Effector memory CD8-positive, alpha-beta T cell (primary cell): Measurements from ENCODE around the gene MRPS9.

ENCODE experiments used
- ATAC-seq: fragments of 150-1000 bp; cut with Tn5 transposase; replicated peaks from 2 replicates; pipeline ENCODE4 v1.10.0; 2021; ENCODE audit warnings: mild to moderate bottlenecking, moderate library complexity
- DNase-seq, 3 experiments: peaks; one replicate each; pipeline ENCODE4 v3.0.0; 2021
- H3K27ac Mint-ChIP-seq, 2 donors: one replicate each; pipeline ENCODE4 v1.8.0; 2022; ENCODE audit warnings: mild to moderate bottlenecking in 2 of 2, mixed read lengths in 2 of 2, moderate library complexity in 2 of 2
- H3K27me3 Mint-ChIP-seq, 2 donors: one replicate each; pipeline ENCODE4 v1.8.0; 2022; ENCODE audit warnings: mixed read lengths in 2 of 2
- H3K36me3 Mint-ChIP-seq: one replicate; pipeline ENCODE4 v1.8.0; 2022; ENCODE audit warnings: mild to moderate bottlenecking, moderate library complexity, mixed read lengths; ENCODE audit not compliant: insufficient read depth
- H3K4me1 Mint-ChIP-seq, 2 donors: one replicate each; pipeline ENCODE4 v1.8.0; 2022; ENCODE audit warnings: low read depth in 2 of 2, mixed read lengths in 2 of 2
- H3K4me3 Mint-ChIP-seq, 2 donors: one replicate each; pipeline ENCODE4 v1.8.0; 2022; ENCODE audit warnings: mild to moderate bottlenecking in 2 of 2, mixed read lengths in 2 of 2, moderate library complexity in 2 of 2
- H3K9me3 Mint-ChIP-seq, 2 donors: one replicate each; pipeline ENCODE4 v1.8.0; 2022; ENCODE audit warnings: mixed read lengths in 2 of 2

The MRPS9 gene

GRCh38 chr2:105087273-105087672 lies 49.4 kb downstream of the MRPS9 start:
- no peaks in the 10 kb centered on the region for H3K27me3 Mint-ChIP-seq
- DNase-seq, result no peak
- ATAC-seq, result no peak
- H3K4me1 Mint-ChIP-seq, result peaks cover 4 to 12% of the 10 kb centered on the region in 2 donors
- no peak overlapping the region for H3K4me3 Mint-ChIP-seq
- H3K36me3 Mint-ChIP-seq, result peaks cover 13% of the 10 kb centered on the region
- H3K9me3 Mint-ChIP-seq, result no peaks in the 10 kb centered on the region
- peak overlapping the region; percentile 16 to 52 for H3K27ac Mint-ChIP-seq

GRCh38 chr2:105090091-105090490 lies 52.2 kb downstream of the MRPS9 start:
- DNase-seq (no peak), ATAC-seq (no peak)
- no peaks in the 10 kb centered on the region for H3K9me3 Mint-ChIP-seq

GRCh38 chr2:105092797-105093196 lies 54.9 kb downstream of the MRPS9 start:
- H3K36me3 Mint-ChIP-seq, result peaks cover 25% of the 10 kb centered on the region
- ATAC-seq (no peak), DNase-seq (no peak)
- peaks cover 0 to under 1% of the 10 kb centered on the region in 2 donors for H3K4me1 Mint-ChIP-seq
- no peak overlapping the region for H3K27ac Mint-ChIP-seq
- H3K27me3 Mint-ChIP-seq, result no peaks in the 10 kb centered on the region
- H3K4me3 Mint-ChIP-seq, result no peak overlapping the region
- H3K9me3 Mint-ChIP-seq, result no peaks in the 10 kb centered on the region

More at GRCh38 chr2:105090091-105090490, 52.2 kb downstream of the MRPS9 start:
- Mint-ChIP-seq H3K4me1 (peaks cover 4 to 12% of the 10 kb centered on the region in 2 donors), H3K4me3 (no peak overlapping the region), H3K27ac (no peak overlapping the region), H3K27me3 (no peaks in the 10 kb centered on the region), H3K36me3 (peaks cover 18% of the 10 kb centered on the region)

GRCh38 chr2:105099153-105099552 lies 61.3 kb downstream of the MRPS9 start:
- peaks cover 27% of the 10 kb centered on the region for H3K36me3 Mint-ChIP-seq
- H3K4me1 Mint-ChIP-seq, result peaks cover 0 to 3% of the 10 kb centered on the region in 2 donors
- no peak for ATAC-seq
- peak overlapping the region in 1 of 2 donors; percentile 3 for H3K27ac Mint-ChIP-seq
- H3K27me3 Mint-ChIP-seq, result no peaks in the 10 kb centered on the region
- no peak overlapping the region for H3K4me3 Mint-ChIP-seq
- no peaks in the 10 kb centered on the region for H3K9me3 Mint-ChIP-seq
- DNase-seq, result no peak

GRCh38 chr2:105100046-105100840 lies 62.4 kb downstream of the MRPS9 start:
- H3K27me3 Mint-ChIP-seq, result no peaks in the 10 kb centered on the region
- H3K4me1 Mint-ChIP-seq, result peaks cover 0 to 3% of the 10 kb centered on the region in 2 donors
- DNase-seq (no peak), ATAC-seq (no peak)
- no peak overlapping the region for H3K27ac Mint-ChIP-seq
- H3K4me3 Mint-ChIP-seq, result no peak overlapping the region
- H3K36me3 Mint-ChIP-seq, result peaks cover 27% of the 10 kb centered on the region
- no peaks in the 10 kb centered on the region for H3K9me3 Mint-ChIP-seq

DNA sequence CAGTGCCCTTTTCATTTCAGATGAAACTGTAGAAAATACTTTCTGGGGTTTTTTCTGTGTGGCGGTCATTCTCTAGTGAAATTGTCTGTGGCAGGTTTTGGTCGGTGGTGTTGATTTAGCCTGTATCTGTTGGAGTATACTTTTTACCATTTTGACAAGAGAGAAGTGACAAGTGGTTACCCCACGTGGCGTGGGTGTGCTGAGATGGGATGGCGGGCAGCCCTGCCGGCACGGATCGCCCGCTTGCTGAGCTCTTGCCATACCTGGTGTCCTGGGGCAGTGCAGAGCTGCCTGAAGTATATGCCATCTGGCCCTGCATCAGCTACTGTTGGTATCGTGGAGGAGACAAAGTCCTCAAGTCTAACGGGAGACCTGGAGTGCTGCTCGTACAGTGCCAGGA lies 64.1 kb downstream of the MRPS9 start:
- H3K27ac Mint-ChIP-seq, result peak overlapping the region in 1 of 2 donors; percentile 82
- H3K27me3 Mint-ChIP-seq, result no peaks in the 10 kb centered on the region
- no peak for ATAC-seq
- peaks cover 23% of the 10 kb centered on the region for H3K36me3 Mint-ChIP-seq
- DNase-seq, result no peak
- no peaks in the 10 kb centered on the region for H3K9me3 Mint-ChIP-seq
- no peak overlapping the region for H3K4me3 Mint-ChIP-seq
- peaks cover 0 to 3% of the 10 kb centered on the region in 2 donors for H3K4me1 Mint-ChIP-seq

DNA sequence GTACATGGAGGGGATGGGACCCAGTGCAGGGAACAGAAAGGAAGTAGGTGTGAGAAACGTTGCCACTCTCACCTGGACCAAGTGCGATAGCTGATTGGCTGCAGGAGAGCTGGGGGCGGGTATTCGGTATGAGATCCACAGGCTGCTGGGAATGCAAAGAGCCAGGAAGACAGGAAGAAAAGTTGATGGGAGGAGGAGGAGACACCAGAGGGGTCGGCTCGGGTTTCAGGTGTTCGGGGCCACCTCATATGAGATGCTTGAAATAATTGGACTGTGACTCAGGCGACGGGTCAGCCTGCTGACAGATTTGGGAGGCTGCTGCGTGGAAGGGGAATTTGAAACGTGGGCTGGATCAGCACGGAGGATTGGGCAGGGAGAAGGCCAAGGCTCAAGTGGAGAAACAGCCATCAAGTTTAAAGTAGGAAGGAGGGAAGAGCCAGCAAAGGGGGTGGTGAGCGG lies 65.1 kb downstream of the MRPS9 start:
- Mint-ChIP-seq H3K9me3 (no peaks in the 10 kb centered on the region), H3K4me3 (no peak overlapping the region)
- no peak for ATAC-seq

GRCh38 chr2:105103481-105103880 lies 65.6 kb downstream of the MRPS9 start:
- H3K27ac Mint-ChIP-seq, result no peak overlapping the region
- no peaks in the 10 kb centered on the region for H3K27me3 Mint-ChIP-seq
- DNase-seq (no peak), ATAC-seq (no peak)
- H3K4me3 Mint-ChIP-seq, result no peak overlapping the region
- H3K4me1 Mint-ChIP-seq, result peaks cover 0 to 3% of the 10 kb centered on the region in 2 donors
- peaks cover 20% of the 10 kb centered on the region for H3K36me3 Mint-ChIP-seq
- no peaks in the 10 kb centered on the region for H3K9me3 Mint-ChIP-seq

More for the DNA sequence above, 65.1 kb downstream of the MRPS9 start:
- no peaks in the 10 kb centered on the region for H3K27me3 Mint-ChIP-seq
- H3K4me1 Mint-ChIP-seq, result peaks cover 0 to 3% of the 10 kb centered on the region in 2 donors
- DNase-seq, result no peak
- peaks cover 20% of the 10 kb centered on the region for H3K36me3 Mint-ChIP-seq
- no peak overlapping the region for H3K27ac Mint-ChIP-seq

- no peak overlapping the region for H3K27ac Mint-ChIP-seq
- no peak overlapping the region for H3K4me3 Mint-ChIP-seq
- H3K4me1 Mint-ChIP-seq, result peaks cover 0 to 3% of the 10 kb centered on the region in 2 donors
- no peak for DNase-seq
- no peak for ATAC-seq
- H3K27me3 Mint-ChIP-seq, result no peaks in the 10 kb centered on the region
- H3K9me3 Mint-ChIP-seq, result no peaks in the 10 kb centered on the region
- H3K36me3 Mint-ChIP-seq, result peaks cover 16% of the 10 kb centered on the region
Measured at GRCh38 chr2:105104208-105104731, 66.4 kb downstream of the MRPS9 start.

DNA sequence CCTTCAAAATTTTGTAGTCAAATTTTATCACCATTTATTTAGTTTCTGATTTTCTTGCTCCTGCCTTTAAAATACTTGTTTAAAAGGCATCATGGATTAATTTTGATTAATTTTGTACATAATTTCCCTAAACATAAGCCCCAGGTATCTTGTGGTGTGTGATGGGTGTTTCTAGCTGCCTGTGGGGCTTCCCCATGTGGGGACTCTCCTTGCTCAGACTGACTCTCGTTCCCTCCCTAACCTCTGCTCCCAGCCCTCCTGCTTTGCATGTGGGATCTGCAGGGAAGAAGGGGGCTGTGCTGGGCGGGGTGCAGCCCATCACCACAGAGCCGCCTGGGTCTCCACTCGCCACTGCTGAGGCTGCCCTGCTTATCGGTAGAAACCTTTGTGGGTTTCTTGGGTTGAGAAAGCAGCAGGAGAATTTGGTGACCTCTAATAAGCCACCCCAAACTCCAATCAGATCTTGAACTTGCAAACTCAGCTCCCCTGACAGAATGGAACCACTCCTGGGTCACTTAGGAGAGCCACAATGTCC lies 72.5 kb downstream of the MRPS9 start:
- Mint-ChIP-seq H3K9me3 (no peaks in the 10 kb centered on the region), H3K4me1 (no peaks in the 10 kb centered on the region), H3K36me3 (no peaks in the 10 kb centered on the region), H3K27me3 (no peaks in the 10 kb centered on the region), H3K27ac (no peak overlapping the region), H3K4me3 (no peak overlapping the region)
- DNase-seq, result no peak
- no peak for ATAC-seq

DNA sequence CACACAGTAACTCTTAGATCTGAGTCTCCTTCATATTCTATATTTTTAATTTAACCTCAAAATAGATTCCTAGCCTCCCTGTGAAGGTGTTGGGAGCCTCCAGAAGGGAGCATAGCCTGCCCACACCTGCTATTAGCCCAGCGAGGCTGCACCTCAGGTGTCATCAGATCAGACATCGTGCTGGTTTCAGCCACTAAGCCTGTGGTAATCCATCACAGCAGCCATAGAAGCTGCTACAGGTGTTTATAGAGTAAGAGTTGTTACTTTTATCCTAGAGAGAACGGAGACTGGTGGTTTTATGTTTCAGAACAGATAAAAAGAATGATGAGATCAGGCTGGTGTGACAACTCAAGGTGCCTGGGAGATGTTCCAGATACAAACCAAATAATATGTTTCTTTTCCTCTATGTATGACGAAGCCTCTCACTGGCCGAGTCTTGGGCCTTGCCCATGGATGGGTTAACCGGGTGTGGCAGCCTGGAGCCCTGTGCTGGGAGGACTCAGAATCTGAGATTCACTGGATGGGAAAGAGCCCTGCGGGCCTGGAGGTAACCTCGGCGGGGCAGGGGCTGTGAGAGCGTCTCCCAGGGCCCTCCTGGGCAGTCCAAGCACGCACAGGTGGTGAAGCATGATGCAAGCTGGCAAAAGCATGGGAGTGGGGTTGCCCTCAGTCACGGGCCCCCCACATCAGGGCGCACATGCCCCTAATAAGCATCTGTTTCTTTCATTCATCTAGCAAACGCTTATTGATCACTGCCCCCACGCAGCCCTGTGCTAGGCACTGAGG lies 73.7 kb downstream of the MRPS9 start:
- H3K4me3 Mint-ChIP-seq, result no peak overlapping the region
- H3K36me3 Mint-ChIP-seq, result no peaks in the 10 kb centered on the region
- H3K27ac Mint-ChIP-seq, result no peak overlapping the region
- ATAC-seq (no peak), DNase-seq (no peak)
- no peaks in the 10 kb centered on the region for H3K9me3 Mint-ChIP-seq
- no peaks in the 10 kb centered on the region for H3K4me1 Mint-ChIP-seq
- H3K27me3 Mint-ChIP-seq, result no peaks in the 10 kb centered on the region

GRCh38 chr2:105112345-105112744 lies 74.5 kb downstream of the MRPS9 start:
- Mint-ChIP-seq H3K36me3 (no peaks in the 10 kb centered on the region), H3K27me3 (no peaks in the 10 kb centered on the region), H3K27ac (peak overlapping the region in 1 of 2 donors; percentile 2), H3K9me3 (no peaks in the 10 kb centered on the region), H3K4me1 (no peaks in the 10 kb centered on the region), H3K4me3 (no peak overlapping the region)
- DNase-seq, result no peak
- no peak for ATAC-seq

GRCh38 chr2:105113616-105114291 lies 75.9 kb downstream of the MRPS9 start:
- Mint-ChIP-seq H3K9me3 (no peaks in the 10 kb centered on the region), H3K27ac (no peak overlapping the region), H3K36me3 (no peaks in the 10 kb centered on the region), H3K27me3 (no peaks in the 10 kb centered on the region), H3K4me3 (no peak overlapping the region), H3K4me1 (no peaks in the 10 kb centered on the region)
- ATAC-seq, result no peak
- DNase-seq, result no peak
